ENCODE data around the gene MPHOSPH10. TPM values are rescaled to one million over a fixed set of nuclear protein-coding genes. Genes with fewer than 3 reads are reported as not detected.
A peak's percentile ranks its signal among the peaks of the same experiment; 100 is the strongest.
"Not testable (repeated sequence)": the region's sequence is repeated elsewhere in the genome, so short reads cannot be mapped to it uniquely, and the experiment has no call there.

Gene MPHOSPH10
- total RNA-seq: 28.6 to 45.5 TPM (median 36.2 TPM) in 3 replicates
- long read RNA-seq, transcript MPHOSPH10-201 (11 exons, 2,484 nt): major isoform, 63 of 67 reads
- long read RNA-seq, partial matches to known transcripts: 0 of 67 reads
- long read RNA-seq, other reads (novel, unspliced or antisense): 1 of 67 reads

DNA sequence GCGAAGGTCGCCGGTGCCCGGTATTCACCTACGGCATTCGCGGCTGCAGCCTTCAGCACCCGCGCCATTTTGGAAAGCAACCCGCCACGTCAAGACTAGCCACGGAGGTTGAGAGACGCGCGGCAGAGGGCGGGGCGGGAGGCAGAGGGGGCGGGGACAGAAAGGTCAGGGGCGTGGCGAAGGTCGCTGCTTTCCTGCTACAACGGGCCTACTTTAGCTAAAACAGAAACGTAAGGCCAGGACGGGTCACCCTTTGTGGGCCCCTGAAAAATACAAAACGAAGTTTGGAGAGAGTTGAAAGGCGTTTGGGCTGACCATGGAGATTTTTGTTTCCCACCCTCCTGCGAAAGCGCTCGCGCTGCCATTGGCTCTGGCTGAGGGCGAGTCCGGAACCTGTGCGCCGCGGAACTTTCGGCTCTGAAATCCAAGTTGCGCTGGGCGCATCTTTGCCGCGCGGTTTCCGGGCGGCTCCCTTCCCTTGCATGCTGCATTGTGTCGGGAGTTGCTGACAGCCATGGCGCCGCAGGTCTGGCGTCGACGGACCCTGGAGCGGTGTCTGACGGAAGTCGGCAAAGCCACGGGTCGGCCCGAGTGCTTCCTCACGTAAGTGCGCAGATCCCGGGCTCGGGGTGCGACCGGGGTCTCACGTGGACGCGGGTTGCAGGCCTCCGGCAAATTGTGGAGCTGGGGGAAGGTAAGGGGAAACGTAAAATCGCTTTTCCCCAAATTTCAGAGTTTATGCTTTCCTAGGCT is at the start of gene MPHOSPH10, which contains the start of gene MCEE:
Gene MPHOSPH10, plus strand, starts transcription at position 483 of the 753 bp plus-strand sequence. Its CDS starts 32 bp downstream, at position 515.
Gene MCEE, minus strand, starts transcription at position 78 of the 753 bp plus-strand sequence. Its CDS starts 10 bp downstream, at position 68.
- Mint-ChIP-seq H3K9me3 (ENCODE audit: low read depth) (no peaks in the 10 kb centered on the region), H3K36me3 (ENCODE audit: low read depth) (peaks cover 10% of the 10 kb centered on the region), H3K27me3 (ENCODE audit: low read depth) (no peaks in the 10 kb centered on the region), H3K27ac (ENCODE audit: unreplicated experiment) (no peak within 1 kb of the TSS), H3K4me3 (ENCODE audit: unreplicated experiment) (no peak within 1 kb of the TSS), H3K4me1 (ENCODE audit: low read depth) (peaks cover 25% of the 10 kb centered on the region)
- TF ChIP-seq, protein P1, sequence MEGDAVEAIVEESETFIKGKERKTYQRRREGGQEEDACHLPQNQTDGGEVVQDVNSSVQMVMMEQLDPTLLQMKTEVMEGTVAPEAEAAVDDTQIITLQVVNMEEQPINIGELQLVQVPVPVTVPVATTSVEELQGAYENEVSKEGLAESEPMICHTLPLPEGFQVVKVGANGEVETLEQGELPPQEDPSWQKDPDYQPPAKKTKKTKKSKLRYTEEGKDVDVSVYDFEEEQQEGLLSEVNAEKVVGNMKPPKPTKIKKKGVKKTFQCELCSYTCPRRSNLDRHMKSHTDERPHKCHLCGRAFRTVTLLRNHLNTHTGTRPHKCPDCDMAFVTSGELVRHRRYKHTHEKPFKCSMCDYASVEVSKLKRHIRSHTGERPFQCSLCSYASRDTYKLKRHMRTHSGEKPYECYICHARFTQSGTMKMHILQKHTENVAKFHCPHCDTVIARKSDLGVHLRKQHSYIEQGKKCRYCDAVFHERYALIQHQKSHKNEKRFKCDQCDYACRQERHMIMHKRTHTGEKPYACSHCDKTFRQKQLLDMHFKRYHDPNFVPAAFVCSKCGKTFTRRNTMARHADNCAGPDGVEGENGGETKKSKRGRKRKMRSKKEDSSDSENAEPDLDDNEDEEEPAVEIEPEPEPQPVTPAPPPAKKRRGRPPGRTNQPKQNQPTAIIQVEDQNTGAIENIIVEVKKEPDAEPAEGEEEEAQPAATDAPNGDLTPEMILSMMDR (IDR thresholded peaks at IDR 0.05): no peak
- peak; percentile 96 for DNase-seq (ENCODE audit: low spot score)

DNA sequence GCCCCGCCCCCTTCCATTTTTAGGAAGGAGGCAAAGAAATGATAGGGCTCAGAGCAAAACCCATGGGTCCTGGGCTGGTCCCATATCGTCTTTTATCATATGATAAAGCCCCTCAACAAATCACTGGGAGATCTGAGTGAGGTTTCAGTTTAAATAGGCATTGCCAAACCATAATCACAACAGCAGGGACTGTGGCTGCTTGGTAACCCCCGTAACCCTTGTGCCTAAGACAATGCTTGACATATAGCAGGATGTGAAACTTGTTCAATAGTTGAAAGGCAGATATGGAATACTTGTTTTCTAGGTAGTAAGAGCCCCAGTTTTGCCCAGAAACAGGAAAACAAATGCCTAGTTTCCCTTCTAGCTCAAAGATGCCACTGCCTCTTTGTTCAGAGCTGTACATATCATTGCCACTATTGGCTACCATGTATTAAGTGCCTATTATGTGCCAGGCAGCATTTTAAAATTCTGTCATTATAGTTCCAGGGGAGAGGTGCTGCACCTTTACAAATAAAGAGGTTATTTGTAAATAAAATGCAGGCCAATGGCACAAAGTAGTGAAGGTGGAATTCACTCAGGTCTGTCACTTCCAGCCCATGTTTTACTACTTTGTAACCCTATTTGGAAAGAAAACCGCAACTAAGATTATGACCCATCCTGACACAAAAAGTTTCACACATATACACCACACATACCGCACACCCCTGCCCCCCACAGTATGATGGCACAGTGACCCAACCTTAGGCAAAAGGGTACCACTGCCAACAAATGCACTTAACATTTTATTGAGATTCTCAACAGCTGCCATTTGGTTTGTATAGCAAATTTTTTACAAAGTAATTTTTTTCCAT is 47.8 kb upstream of the MPHOSPH10 start:
- DNase-seq (ENCODE audit: low spot score): no peak
- H3K9me3 Mint-ChIP-seq (ENCODE audit: low read depth): no peaks in the 10 kb centered on the region
- H3K36me3 Mint-ChIP-seq (ENCODE audit: low read depth): peaks cover 11% of the 10 kb centered on the region
- H3K27me3 Mint-ChIP-seq (ENCODE audit: low read depth): peaks cover 14% of the 10 kb centered on the region
- H3K4me3 Mint-ChIP-seq (ENCODE audit: unreplicated experiment): no peak overlapping the region
- no peak overlapping the region for H3K27ac Mint-ChIP-seq (ENCODE audit: unreplicated experiment)
- TF ChIP-seq, protein P1 (IDR thresholded peaks at IDR 0.05): no peak
- H3K4me1 Mint-ChIP-seq (ENCODE audit: low read depth): no peaks in the 10 kb centered on the region

- not testable (repeated sequence) for DNase-seq (ENCODE audit: low spot score); H3K4me3 Mint-ChIP-seq (ENCODE audit: unreplicated experiment); H3K36me3 Mint-ChIP-seq (ENCODE audit: low read depth); H3K4me1 Mint-ChIP-seq (ENCODE audit: low read depth); H3K27ac Mint-ChIP-seq (ENCODE audit: unreplicated experiment); H3K9me3 Mint-ChIP-seq (ENCODE audit: low read depth)
- peaks cover 14% of the 10 kb centered on the region for H3K27me3 Mint-ChIP-seq (ENCODE audit: low read depth)
These were observed 47.1 kb upstream of the MPHOSPH10 start for GRCh38 chr2:71083297-71083696.

GRCh38 chr2:71083752-71084312 is 46.6 kb upstream of the MPHOSPH10 start:
- not testable (repeated sequence) for H3K4me3 Mint-ChIP-seq (ENCODE audit: unreplicated experiment); H3K36me3 Mint-ChIP-seq (ENCODE audit: low read depth); H3K4me1 Mint-ChIP-seq (ENCODE audit: low read depth)

GRCh38 chr2:71085325-71086003 is 45.0 kb upstream of the MPHOSPH10 start:
- H3K36me3 Mint-ChIP-seq (ENCODE audit: low read depth); H3K27ac Mint-ChIP-seq (ENCODE audit: unreplicated experiment); DNase-seq (ENCODE audit: low spot score); H3K9me3 Mint-ChIP-seq (ENCODE audit: low read depth); H3K4me1 Mint-ChIP-seq (ENCODE audit: low read depth); H3K4me3 Mint-ChIP-seq (ENCODE audit: unreplicated experiment): not testable (repeated sequence)
- peaks cover 34% of the 10 kb centered on the region for H3K27me3 Mint-ChIP-seq (ENCODE audit: low read depth)

More at GRCh38 chr2:71083752-71084312, 46.6 kb upstream of the MPHOSPH10 start:
- H3K9me3 Mint-ChIP-seq (ENCODE audit: low read depth); DNase-seq (ENCODE audit: low spot score); H3K27ac Mint-ChIP-seq (ENCODE audit: unreplicated experiment): not testable (repeated sequence)
- H3K27me3 Mint-ChIP-seq (ENCODE audit: low read depth): peaks cover 18% of the 10 kb centered on the region

DNA sequence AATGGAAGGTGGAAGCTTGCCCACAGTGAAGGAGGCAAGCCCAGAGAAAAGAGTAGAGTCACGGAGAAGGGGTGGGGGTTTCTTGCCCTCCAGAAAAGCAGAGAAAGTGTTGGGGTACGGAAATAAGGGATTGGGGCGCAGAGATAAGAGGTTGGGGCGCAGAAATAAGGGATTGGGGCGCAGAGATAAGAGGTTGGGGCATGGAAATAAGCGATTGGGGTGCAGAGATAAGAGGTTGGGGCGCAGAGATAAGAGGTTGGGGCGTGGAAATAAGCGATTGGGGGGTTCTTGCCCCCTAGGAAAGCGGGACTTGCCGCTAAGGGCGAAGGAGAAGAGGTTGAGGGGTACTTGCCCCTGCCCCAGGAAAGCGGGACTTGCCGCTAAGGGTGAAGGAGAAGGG is 41.0 kb upstream of the MPHOSPH10 start:
- not testable (repeated sequence) for H3K4me3 Mint-ChIP-seq (ENCODE audit: unreplicated experiment); H3K36me3 Mint-ChIP-seq (ENCODE audit: low read depth); DNase-seq (ENCODE audit: low spot score); H3K27ac Mint-ChIP-seq (ENCODE audit: unreplicated experiment); H3K9me3 Mint-ChIP-seq (ENCODE audit: low read depth); H3K4me1 Mint-ChIP-seq (ENCODE audit: low read depth)
- H3K27me3 Mint-ChIP-seq (ENCODE audit: low read depth): peaks cover 40% of the 10 kb centered on the region

DNA sequence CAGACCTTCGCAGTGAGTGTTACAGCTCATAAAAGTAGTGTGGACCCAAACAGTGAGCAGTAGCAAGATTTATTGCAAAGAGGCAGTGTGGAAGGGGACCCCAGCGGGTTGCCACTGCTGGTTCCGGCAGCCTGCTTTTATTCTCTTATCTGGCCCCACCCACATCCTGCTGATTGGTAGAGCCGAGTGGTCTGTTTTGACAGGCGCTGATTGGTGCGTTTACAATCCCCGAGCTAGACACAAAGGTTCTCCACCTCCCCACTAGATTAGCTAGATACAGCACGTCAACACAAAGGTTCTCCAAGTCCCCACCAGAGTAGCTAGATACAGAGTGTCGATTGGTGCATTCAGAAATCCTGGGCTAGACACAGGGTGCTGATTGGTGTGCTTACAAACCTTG is 38.6 kb upstream of the MPHOSPH10 start:
- not testable (repeated sequence) for H3K9me3 Mint-ChIP-seq (ENCODE audit: low read depth); DNase-seq (ENCODE audit: low spot score); H3K36me3 Mint-ChIP-seq (ENCODE audit: low read depth); H3K27ac Mint-ChIP-seq (ENCODE audit: unreplicated experiment); H3K4me3 Mint-ChIP-seq (ENCODE audit: unreplicated experiment); H3K4me1 Mint-ChIP-seq (ENCODE audit: low read depth)
- peaks cover 32% of the 10 kb centered on the region for H3K27me3 Mint-ChIP-seq (ENCODE audit: low read depth)

- H3K4me3 Mint-ChIP-seq (ENCODE audit: unreplicated experiment): not testable (repeated sequence)
These were observed 37.8 kb upstream of the MPHOSPH10 start for GRCh38 chr2:71092491-71093260.

More at GRCh38 chr2:71092491-71093260, 37.8 kb upstream of the MPHOSPH10 start:
- H3K36me3 Mint-ChIP-seq (ENCODE audit: low read depth); DNase-seq (ENCODE audit: low spot score); H3K4me1 Mint-ChIP-seq (ENCODE audit: low read depth); H3K9me3 Mint-ChIP-seq (ENCODE audit: low read depth); H3K27ac Mint-ChIP-seq (ENCODE audit: unreplicated experiment): not testable (repeated sequence)
- H3K27me3 Mint-ChIP-seq (ENCODE audit: low read depth): peaks cover 27% of the 10 kb centered on the region

Measured in chondrocyte (in vitro differentiated cells).